Endothelial cell (in vitro differentiated cells): ENCODE data around the gene CHID1. TPM values are rescaled to one million over a fixed set of nuclear protein-coding genes. Genes with fewer than 3 reads are reported as not detected.

Experiments used
- DNase-seq: peaks from one replicate; pipeline ENCODE4 v3.0.0; 2021; ENCODE audit warnings: low spot score
- H3K27ac Mint-ChIP-seq: one replicate; pipeline ENCODE4 v1.8.0; 2021; ENCODE audit warnings: mixed read lengths, inconsistent platforms; ENCODE audit not compliant: unreplicated experiment
- H3K27me3 Mint-ChIP-seq: one replicate; pipeline ENCODE4 v1.8.0; 2021; ENCODE audit warnings: mild to moderate bottlenecking, moderate library complexity, mixed read lengths, inconsistent platforms; ENCODE audit not compliant: unreplicated experiment
- H3K36me3 Mint-ChIP-seq: one replicate; pipeline ENCODE4 v1.8.0; 2021; ENCODE audit warnings: mild to moderate bottlenecking, low read depth, mixed read lengths, inconsistent platforms; ENCODE audit not compliant: unreplicated experiment
- H3K4me1 Mint-ChIP-seq: one replicate; pipeline ENCODE4 v1.8.0; 2021; ENCODE audit warnings: mild to moderate bottlenecking, mixed read lengths, inconsistent platforms; ENCODE audit not compliant: unreplicated experiment
- H3K4me3 Mint-ChIP-seq: one replicate; pipeline ENCODE4 v1.8.0; 2021; ENCODE audit warnings: mild to moderate bottlenecking, mixed read lengths, inconsistent platforms; ENCODE audit not compliant: unreplicated experiment
- H3K9me3 Mint-ChIP-seq: one replicate; pipeline ENCODE4 v1.8.0; 2021; ENCODE audit warnings: mixed read lengths, inconsistent platforms; ENCODE audit not compliant: unreplicated experiment
- total RNA-seq: library from RNA; stranded (reverse); fragmentation: NEBNext Ultra II Directional; extraction: Animal tissue kit (Norgen Biotek cat#: 25700); gene quantifications from one replicate; pipeline ENCODE4 v1.2.1, GENCODE V29; 2021; ENCODE audit not compliant: unreplicated experiment
- TF ChIP-seq, protein P1 (sequence below): fragments of 200-600 bp; sonication (generic); IDR thresholded peaks from one replicate; pipeline ENCODE4 v1.5.0; 2021; ENCODE audit warnings: antibody characterized with exemption; ENCODE audit not compliant: unreplicated experiment

CHID1 gene
- total RNA-seq, 1 donor from 2014 or later, result 69.3 TPM

DNA sequence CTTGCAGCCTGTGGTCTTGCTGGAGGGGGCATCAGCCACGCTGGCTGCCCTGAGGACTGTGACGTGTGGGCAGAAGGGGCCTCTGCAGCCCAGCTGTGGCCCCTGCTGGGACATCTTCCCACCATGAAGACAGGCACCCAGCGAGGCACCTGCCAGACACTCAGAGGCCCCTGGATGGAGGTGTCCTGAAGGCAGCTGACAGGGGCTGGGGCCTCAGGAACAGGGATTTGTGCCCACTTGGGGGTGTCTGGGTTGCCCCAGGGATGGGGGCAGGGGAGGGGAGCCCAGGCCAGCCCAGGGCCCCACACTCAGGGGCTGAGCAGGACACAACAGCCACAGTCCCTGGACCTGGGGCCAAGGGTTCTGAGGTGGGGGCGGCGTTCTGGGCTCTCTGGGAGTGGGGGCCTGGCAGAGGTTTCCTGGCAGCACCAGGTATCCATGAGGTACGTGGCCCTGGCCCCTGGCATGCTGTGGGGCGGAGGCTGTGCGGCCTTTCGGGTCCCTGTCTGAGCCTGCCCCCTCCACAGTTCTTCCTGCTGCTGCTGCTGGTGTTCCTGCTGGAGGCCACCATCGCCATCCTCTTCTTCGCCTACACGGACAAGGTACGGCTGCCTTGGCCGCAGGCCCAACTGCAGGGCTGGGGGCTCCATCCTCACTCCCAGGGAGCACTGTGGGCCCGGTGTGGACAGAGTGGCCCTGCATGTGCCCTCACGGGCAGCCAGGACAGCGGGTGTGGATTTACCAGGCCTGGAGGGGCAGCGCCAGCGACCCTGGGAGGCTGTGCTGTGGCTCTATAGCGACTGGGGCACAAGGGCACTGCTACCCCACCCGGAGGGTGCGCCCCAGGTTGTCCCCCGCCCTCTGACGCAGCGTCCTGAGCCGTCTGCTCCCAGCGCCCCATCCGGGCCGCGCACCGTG lies 46.4 kb downstream of the CHID1 start:
- DNase-seq, result no peak

DNA sequence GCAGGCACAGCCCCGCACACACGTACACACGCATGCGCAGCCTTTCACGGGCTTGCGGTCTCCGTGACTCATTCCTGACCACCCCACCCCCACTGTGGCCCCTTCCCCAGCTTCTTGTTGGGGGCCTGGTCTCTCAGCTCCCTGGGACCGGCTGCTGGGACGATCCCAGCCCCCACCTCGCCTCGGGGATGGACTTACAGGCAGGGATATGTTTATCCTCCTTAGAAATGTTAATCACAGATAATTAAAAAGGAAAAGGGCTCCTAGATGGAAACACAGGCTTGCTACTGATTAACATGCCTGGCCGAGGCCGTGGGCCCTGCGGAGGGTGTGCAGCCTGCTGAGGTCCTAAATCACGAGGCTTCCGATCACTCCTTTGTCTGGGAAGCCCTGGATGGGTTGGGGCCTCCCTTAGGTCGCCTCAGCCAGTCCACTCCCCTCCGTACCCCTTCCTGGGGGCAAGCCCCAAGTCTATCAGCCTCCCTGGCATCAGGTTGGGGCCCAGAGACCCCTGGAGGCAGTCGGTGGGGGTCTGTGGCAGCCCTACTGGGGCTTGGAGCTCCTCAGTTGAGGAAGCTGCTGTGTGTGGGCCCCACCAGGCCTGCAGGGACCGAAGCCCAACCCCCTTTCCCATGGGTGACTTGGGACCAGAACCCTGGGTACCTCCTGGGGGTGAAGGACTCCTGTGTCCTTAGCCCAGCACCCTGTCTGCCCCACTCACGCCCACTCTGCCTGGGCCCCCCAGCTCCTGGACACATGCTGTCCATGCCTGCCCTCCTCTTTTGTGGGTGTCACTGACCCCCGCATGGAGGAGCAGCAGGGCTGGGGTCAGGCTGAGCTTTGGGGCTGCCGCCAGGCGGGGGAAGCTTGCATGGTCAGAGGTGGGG lies 47.3 kb downstream of the CHID1 start:
- no peaks in the 10 kb centered on the region for H3K9me3 Mint-ChIP-seq
- H3K4me3 Mint-ChIP-seq, result no peak overlapping the region
- no peaks in the 10 kb centered on the region for H3K4me1 Mint-ChIP-seq
- TF ChIP-seq, protein P1, sequence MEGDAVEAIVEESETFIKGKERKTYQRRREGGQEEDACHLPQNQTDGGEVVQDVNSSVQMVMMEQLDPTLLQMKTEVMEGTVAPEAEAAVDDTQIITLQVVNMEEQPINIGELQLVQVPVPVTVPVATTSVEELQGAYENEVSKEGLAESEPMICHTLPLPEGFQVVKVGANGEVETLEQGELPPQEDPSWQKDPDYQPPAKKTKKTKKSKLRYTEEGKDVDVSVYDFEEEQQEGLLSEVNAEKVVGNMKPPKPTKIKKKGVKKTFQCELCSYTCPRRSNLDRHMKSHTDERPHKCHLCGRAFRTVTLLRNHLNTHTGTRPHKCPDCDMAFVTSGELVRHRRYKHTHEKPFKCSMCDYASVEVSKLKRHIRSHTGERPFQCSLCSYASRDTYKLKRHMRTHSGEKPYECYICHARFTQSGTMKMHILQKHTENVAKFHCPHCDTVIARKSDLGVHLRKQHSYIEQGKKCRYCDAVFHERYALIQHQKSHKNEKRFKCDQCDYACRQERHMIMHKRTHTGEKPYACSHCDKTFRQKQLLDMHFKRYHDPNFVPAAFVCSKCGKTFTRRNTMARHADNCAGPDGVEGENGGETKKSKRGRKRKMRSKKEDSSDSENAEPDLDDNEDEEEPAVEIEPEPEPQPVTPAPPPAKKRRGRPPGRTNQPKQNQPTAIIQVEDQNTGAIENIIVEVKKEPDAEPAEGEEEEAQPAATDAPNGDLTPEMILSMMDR, result no peak
- H3K27ac Mint-ChIP-seq, result no peak overlapping the region
- peaks cover 29% of the 10 kb centered on the region for H3K27me3 Mint-ChIP-seq
- DNase-seq, result no peak
- peaks cover 4% of the 10 kb centered on the region for H3K36me3 Mint-ChIP-seq

More for the DNA sequence above, 46.4 kb downstream of the CHID1 start:
- H3K36me3 Mint-ChIP-seq, result no peaks in the 10 kb centered on the region
- no peaks in the 10 kb centered on the region for H3K9me3 Mint-ChIP-seq
- TF ChIP-seq, protein P1, result no peak
- H3K4me3 Mint-ChIP-seq, result no peak overlapping the region
- no peak overlapping the region for H3K27ac Mint-ChIP-seq
- peaks cover 30% of the 10 kb centered on the region for H3K27me3 Mint-ChIP-seq
- H3K4me1 Mint-ChIP-seq, result no peaks in the 10 kb centered on the region

DNA sequence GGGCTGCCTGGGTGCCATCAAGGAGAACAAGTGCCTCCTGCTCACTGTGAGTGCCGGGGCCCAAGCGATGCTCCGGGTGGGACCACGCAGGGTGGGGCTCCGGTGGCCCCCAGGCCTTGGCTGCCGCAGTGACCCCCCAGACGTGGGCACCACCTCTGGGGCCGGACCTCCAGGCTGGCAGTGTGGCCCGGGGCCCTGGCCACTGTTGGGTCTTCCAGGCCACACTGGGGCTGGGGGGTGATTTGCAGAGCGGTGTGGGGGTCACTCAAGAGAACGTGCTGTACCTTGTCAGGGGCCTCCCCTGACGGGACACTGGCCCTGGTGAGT lies 48.0 kb downstream of the CHID1 start:
- H3K27me3 Mint-ChIP-seq, result peaks cover 26% of the 10 kb centered on the region
- no peak overlapping the region for H3K27ac Mint-ChIP-seq
- H3K4me1 Mint-ChIP-seq, result no peaks in the 10 kb centered on the region
- no peak overlapping the region for H3K4me3 Mint-ChIP-seq
- no peak for DNase-seq
- TF ChIP-seq, protein P1, result no peak
- H3K9me3 Mint-ChIP-seq, result no peaks in the 10 kb centered on the region
- H3K36me3 Mint-ChIP-seq, result peaks cover 4% of the 10 kb centered on the region

DNA sequence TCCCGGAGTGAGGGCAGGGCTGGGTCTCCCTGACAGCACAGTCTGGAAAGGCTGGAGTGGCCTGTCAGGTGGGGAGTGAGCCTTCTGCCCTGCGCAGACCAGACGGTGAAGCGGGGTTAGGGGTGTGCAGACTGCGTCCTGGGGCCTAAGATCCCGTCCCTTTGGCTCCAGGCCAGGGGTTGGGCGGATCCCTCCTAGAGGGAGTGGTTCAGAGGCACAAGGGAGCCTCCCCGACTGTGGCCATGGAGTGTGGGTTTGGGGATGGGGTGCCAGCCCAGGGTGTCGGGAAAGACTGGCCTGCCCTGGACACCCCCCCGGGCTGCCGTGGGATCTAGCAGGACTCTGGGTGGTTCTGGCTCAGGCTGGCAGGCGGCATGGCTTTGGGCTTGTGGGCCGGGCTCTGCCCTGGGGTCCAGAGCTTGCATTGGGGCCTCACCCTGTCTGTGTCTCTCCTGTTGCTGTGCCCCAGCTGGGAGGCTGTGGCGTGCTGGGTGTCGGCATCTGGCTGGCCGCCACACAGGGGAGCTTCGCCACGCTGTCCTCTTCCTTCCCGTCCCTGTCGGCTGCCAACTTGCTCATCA lies 48.4 kb downstream of the CHID1 start:
- Mint-ChIP-seq H3K4me3 (no peak overlapping the region), H3K9me3 (no peaks in the 10 kb centered on the region), H3K4me1 (no peaks in the 10 kb centered on the region), H3K36me3 (peaks cover 4% of the 10 kb centered on the region), H3K27ac (no peak overlapping the region), H3K27me3 (peaks cover 24% of the 10 kb centered on the region)
- no peak for DNase-seq
- TF ChIP-seq, protein P1, result no peak
